Neural cell (in vitro differentiated cells): ENCODE measurements around the gene GRAMD1B. TPM values are rescaled to one million over a fixed set of nuclear protein-coding genes. Genes with fewer than 3 reads are reported as not detected.

Experiments used
- H2AFZ ChIP-seq: fragments of 200-600, 300-800 bp; sonication (generic), shearing (Covaris generic); 2 replicates; pipeline ENCODE4 v1.6.0; 2014; ENCODE audit warnings: low read depth, mild to moderate bottlenecking, antibody characterized with exemption, low read length, moderate library complexity
- H3F3A ChIP-seq: fragments of 200-600 bp; shearing (Covaris generic); 2 replicates; pipeline ENCODE4 v1.6.1; 2016; ENCODE audit warnings: mild to moderate bottlenecking, moderate library complexity, mixed read lengths, antibody characterized with exemption, low read length; ENCODE audit not compliant: insufficient read depth, poor library complexity, severe bottlenecking
- H3K27ac ChIP-seq: fragments of 200-600, 300-800 bp; sonication (generic), shearing (Covaris generic); 2 replicates; pipeline ENCODE4 v1.5.1; 2014; ENCODE audit warnings: mild to moderate bottlenecking, low read length, moderate library complexity
- H3K27me3 ChIP-seq: fragments of 300-800, 200-600 bp; sonication (generic), shearing (Covaris generic); 2 replicates; pipeline ENCODE4 v1.6.0; 2014; ENCODE audit warnings: mild to moderate bottlenecking, low read depth, low read length, moderate library complexity; ENCODE audit not compliant: insufficient read depth
- H3K36me3 ChIP-seq: fragments of 300-800, 200-600 bp; sonication (generic), shearing (Covaris generic); 2 replicates; pipeline ENCODE4 v1.5.1; 2014; ENCODE audit warnings: mild to moderate bottlenecking, antibody characterized with exemption, low read length, moderate library complexity; ENCODE audit not compliant: insufficient read depth
- H3K4me2 ChIP-seq: fragments of 300-800, 200-600 bp; sonication (generic), shearing (Covaris generic); 2 replicates; pipeline ENCODE4 v1.6.0; 2014; ENCODE audit warnings: mild to moderate bottlenecking, low read length
- H3K4me3 ChIP-seq: fragments of 300-800, 200-600 bp; sonication (generic), shearing (Covaris generic); 2 replicates; pipeline ENCODE4 v1.5.1; 2014; ENCODE audit warnings: mild to moderate bottlenecking, low read length, moderate library complexity
- H3K79me2 ChIP-seq: fragments of 200-600 bp; shearing (Covaris generic); replicated peaks from 2 replicates; pipeline ENCODE4 v1.6.0; 2014; ENCODE audit warnings: mild to moderate bottlenecking, low read length, moderate library complexity; ENCODE audit not compliant: insufficient read depth
- H3K9ac ChIP-seq: fragments of 300-800, 200-600 bp; sonication (generic), shearing (Covaris generic); 2 replicates; pipeline ENCODE4 v1.6.1; 2016; ENCODE audit warnings: mild to moderate bottlenecking, low read length, mixed read lengths
- H3K9me2 ChIP-seq: fragments of 200-600 bp; shearing (Covaris generic); 2 replicates; pipeline ENCODE4 v1.6.1; 2016; ENCODE audit warnings: mild to moderate bottlenecking, low read length, mixed read lengths; ENCODE audit not compliant: insufficient read depth
- H3K9me3 ChIP-seq: fragments of 200-600, 300-800 bp; sonication (generic), shearing (Covaris generic); 2 replicates; pipeline ENCODE4 v1.6.1; 2016; ENCODE audit warnings: mild to moderate bottlenecking, mixed run types, low read length, moderate library complexity, mixed read lengths
- H4K20me1 ChIP-seq: fragments of 200-600 bp; shearing (Covaris generic); 2 replicates; pipeline ENCODE4 v1.6.1; 2016; ENCODE audit warnings: mild to moderate bottlenecking, mixed run types; ENCODE audit not compliant: insufficient read depth
- EP300 ChIP-seq: fragments of 450-650 bp; conservative IDR thresholded peaks from 2 replicates; pipeline ENCODE4 v1.6.1; 2014; ENCODE audit warnings: antibody characterized with exemption, mild to moderate bottlenecking, moderate library complexity; ENCODE audit not compliant: poor library complexity, severe bottlenecking
- EZH2 ChIP-seq: fragments of 200-600, 300-800 bp; shearing (Covaris generic), sonication (generic); IDR thresholded peaks from 2 replicates; pipeline ENCODE4 v1.6.1; 2014; ENCODE audit warnings: antibody characterized with exemption, low read length, borderline replicate concordance, mild to moderate bottlenecking; ENCODE audit not compliant: insufficient read depth, poor library complexity, severe bottlenecking
- MXI1 ChIP-seq: fragments of 450-650 bp; conservative IDR thresholded peaks from 2 replicates; pipeline ENCODE4 v1.6.1; 2014; ENCODE audit warnings: antibody characterized with exemption, mild to moderate bottlenecking; ENCODE audit not compliant: poor library complexity, severe bottlenecking
- POLR2AphosphoS5 ChIP-seq: IDR thresholded peaks from 2 replicates; pipeline ENCODE4 v1.6.1; 2012
- RAD21 ChIP-seq: fragments of 450-650 bp; conservative IDR thresholded peaks from 2 replicates; pipeline ENCODE4 v1.6.1; 2014; ENCODE audit warnings: antibody characterized with exemption, mild to moderate bottlenecking, moderate library complexity
- SMC3 ChIP-seq: fragments of 450-650 bp; conservative IDR thresholded peaks from 2 replicates; pipeline ENCODE4 v1.6.1; 2014; ENCODE audit warnings: antibody characterized with exemption, mild to moderate bottlenecking, moderate library complexity; ENCODE audit not compliant: poor library complexity
- TAF1 ChIP-seq: IDR thresholded peaks from 2 replicates; pipeline ENCODE4 v1.6.1; 2012; ENCODE audit warnings: low read depth
- polyA plus RNA-seq: library from polyadenylated mRNA; depleted of rRNA; stranded (reverse); fragments of >200 nt; gene quantifications from 2 replicates; pipeline ENCODE4 v1.2.3, GENCODE V29; 2014
- TF ChIP-seq, protein P1 (sequence below): fragments of 450-650 bp; IDR thresholded peaks from 2 replicates; pipeline ENCODE4 v1.5.1; 2014; ENCODE audit warnings: antibody characterized with exemption, mild to moderate bottlenecking, moderate library complexity; ENCODE audit not compliant: poor library complexity, severe bottlenecking
- TF ChIP-seq, protein P2 (sequence below): IDR thresholded peaks from 2 replicates; pipeline ENCODE4 v1.6.1; 2012; ENCODE audit warnings: borderline replicate concordance

GRAMD1B gene
- polyA plus RNA-seq, 1 donor from 2014 or later = 1.5 TPM

DNA sequence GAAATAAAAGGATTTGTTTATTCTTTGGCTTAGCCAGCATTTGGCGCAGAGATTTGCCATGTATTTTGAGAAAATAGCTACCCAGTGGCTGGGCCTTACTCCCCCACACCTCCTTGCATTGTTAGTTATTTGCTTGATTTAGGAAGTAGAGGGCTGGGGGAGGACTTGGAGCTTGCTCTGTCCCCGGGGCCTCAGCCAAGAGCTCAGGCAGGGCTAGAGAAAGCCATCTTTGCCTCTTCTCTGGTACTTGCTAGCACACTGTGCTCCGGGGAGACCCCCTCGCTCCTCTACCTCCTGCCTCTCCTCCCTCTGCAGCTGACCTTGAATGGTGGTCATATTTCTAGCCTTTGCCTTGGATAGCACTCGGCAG lies 131.3 kb downstream of the GRAMD1B start:
- Histone ChIP-seq H3K9me3 (no peaks in the 10 kb centered on the region), H3K9ac (no peak overlapping the region), H3K27ac (no peak overlapping the region), H3F3A (no peaks in the 10 kb centered on the region), H3K27me3 (no peaks in the 10 kb centered on the region), H4K20me1 (no peaks in the 10 kb centered on the region), H3K79me2 (no peaks in the 10 kb centered on the region), H3K36me3 (no peaks in the 10 kb centered on the region), H3K9me2 (no peaks in the 10 kb centered on the region), H3K4me3 (no peak overlapping the region), H3K4me2 (no peak overlapping the region), H2AFZ (no peak overlapping the region)
- TF ChIP-seq POLR2AphosphoS5 = no peak

DNA sequence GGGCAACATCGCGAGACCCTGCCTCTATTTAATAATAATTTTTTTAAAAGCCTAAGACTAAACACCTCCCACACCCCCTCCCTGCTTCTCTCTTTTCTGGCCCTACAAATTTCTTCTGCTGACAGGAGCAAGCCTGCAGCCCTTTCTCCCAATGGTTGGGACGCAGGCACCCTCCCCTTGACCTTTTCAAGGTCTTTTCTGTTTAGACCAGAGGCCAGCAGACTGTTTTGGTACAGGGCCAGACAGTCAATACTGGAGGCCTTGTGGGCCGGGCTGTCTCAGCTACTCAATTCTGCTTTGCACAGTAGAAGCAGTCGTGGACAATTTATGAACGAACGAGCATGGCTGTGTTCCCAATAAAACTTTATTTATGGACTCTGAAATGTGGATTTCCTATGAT lies 132.1 kb downstream of the GRAMD1B start:
- no peaks in the 10 kb centered on the region for H3K27me3 ChIP-seq
- H3K9me3 ChIP-seq = no peaks in the 10 kb centered on the region
- H3K9ac ChIP-seq = no peak overlapping the region
- no peaks in the 10 kb centered on the region for H3K36me3 ChIP-seq
- no peak overlapping the region for H2AFZ ChIP-seq
- no peaks in the 10 kb centered on the region for H3K79me2 ChIP-seq
- no peak overlapping the region for H3K4me2 ChIP-seq
- no peaks in the 10 kb centered on the region for H3K9me2 ChIP-seq
- no peaks in the 10 kb centered on the region for H3F3A ChIP-seq
- H3K4me3 ChIP-seq = no peak overlapping the region
- TF ChIP-seq TAF1 (no peak), EZH2 (no peak), MXI1 (no peak), SMC3 (no peak), EP300 (no peak), RAD21 (no peak)
- TF ChIP-seq, protein P1, sequence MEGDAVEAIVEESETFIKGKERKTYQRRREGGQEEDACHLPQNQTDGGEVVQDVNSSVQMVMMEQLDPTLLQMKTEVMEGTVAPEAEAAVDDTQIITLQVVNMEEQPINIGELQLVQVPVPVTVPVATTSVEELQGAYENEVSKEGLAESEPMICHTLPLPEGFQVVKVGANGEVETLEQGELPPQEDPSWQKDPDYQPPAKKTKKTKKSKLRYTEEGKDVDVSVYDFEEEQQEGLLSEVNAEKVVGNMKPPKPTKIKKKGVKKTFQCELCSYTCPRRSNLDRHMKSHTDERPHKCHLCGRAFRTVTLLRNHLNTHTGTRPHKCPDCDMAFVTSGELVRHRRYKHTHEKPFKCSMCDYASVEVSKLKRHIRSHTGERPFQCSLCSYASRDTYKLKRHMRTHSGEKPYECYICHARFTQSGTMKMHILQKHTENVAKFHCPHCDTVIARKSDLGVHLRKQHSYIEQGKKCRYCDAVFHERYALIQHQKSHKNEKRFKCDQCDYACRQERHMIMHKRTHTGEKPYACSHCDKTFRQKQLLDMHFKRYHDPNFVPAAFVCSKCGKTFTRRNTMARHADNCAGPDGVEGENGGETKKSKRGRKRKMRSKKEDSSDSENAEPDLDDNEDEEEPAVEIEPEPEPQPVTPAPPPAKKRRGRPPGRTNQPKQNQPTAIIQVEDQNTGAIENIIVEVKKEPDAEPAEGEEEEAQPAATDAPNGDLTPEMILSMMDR = no peak
- H4K20me1 ChIP-seq = no peaks in the 10 kb centered on the region
- no peak overlapping the region for H3K27ac ChIP-seq

DNA sequence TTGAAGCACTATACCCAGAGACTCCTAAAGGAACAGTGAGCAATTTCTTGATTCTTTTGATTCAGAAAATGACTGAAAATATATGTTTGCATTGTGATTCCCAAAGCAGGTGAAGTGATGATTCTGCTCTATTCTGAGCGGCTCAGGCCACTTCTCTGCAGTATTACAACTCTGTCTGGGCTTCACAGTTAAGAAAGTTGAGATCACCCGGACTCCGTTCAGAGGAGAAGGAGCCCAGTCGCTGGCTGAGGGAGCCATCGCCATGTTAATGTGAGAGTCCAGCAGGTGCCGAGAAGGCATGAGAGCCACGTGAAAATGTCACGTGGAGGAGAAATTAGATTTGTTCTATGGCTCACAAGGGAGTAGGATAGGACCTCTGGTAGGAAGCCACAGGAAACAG lies 132.8 kb downstream of the GRAMD1B start:
- TF ChIP-seq TAF1 = no peak
- TF ChIP-seq MXI1 = no peak
- Histone ChIP-seq H3K9me2 (no peaks in the 10 kb centered on the region), H3K79me2 (no peaks in the 10 kb centered on the region), H3K27me3 (no peaks in the 10 kb centered on the region), H3K9ac (no peak overlapping the region), H3K9me3 (no peaks in the 10 kb centered on the region), H3F3A (no peaks in the 10 kb centered on the region), H3K4me2 (no peak overlapping the region), H2AFZ (no peak overlapping the region), H4K20me1 (no peaks in the 10 kb centered on the region), H3K36me3 (no peaks in the 10 kb centered on the region), H3K27ac (no peak overlapping the region), H3K4me3 (no peak overlapping the region)

DNA sequence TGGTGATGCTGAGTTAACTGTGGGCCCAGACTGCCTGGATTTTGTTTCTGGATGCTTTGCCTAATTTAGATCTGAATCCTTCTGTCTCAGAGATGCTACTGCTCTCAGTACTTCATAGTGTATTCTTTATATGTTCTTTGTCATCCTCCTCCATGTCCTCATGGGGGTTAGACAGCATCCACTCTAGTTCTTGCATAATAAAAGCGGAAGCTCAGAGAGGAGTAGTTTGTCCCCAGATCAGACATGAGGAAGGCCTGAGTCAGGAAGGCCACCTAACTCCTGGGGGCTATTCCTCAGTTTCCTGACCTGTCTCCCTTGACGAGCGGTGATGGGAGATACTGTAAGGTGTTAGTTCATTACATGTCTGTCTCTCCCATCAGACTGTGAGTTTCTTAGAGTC lies 134.2 kb downstream of the GRAMD1B start:
- H3K9me3 ChIP-seq = no peaks in the 10 kb centered on the region
- no peak overlapping the region for H3K27ac ChIP-seq
- H4K20me1 ChIP-seq = no peaks in the 10 kb centered on the region
- no peaks in the 10 kb centered on the region for H3F3A ChIP-seq
- no peak overlapping the region for H3K4me2 ChIP-seq
- no peak overlapping the region for H3K9ac ChIP-seq
- no peak overlapping the region for H3K4me3 ChIP-seq
- H3K9me2 ChIP-seq = no peaks in the 10 kb centered on the region
- no peaks in the 10 kb centered on the region for H3K36me3 ChIP-seq
- H2AFZ ChIP-seq = no peak overlapping the region
- H3K79me2 ChIP-seq = no peaks in the 10 kb centered on the region
- H3K27me3 ChIP-seq = no peaks in the 10 kb centered on the region
- TF ChIP-seq TAF1 = no peak
- no peak for TF ChIP-seq MXI1
- TF ChIP-seq EP300 = no peak
- no peak for TF ChIP-seq SMC3
- TF ChIP-seq, protein P2, sequence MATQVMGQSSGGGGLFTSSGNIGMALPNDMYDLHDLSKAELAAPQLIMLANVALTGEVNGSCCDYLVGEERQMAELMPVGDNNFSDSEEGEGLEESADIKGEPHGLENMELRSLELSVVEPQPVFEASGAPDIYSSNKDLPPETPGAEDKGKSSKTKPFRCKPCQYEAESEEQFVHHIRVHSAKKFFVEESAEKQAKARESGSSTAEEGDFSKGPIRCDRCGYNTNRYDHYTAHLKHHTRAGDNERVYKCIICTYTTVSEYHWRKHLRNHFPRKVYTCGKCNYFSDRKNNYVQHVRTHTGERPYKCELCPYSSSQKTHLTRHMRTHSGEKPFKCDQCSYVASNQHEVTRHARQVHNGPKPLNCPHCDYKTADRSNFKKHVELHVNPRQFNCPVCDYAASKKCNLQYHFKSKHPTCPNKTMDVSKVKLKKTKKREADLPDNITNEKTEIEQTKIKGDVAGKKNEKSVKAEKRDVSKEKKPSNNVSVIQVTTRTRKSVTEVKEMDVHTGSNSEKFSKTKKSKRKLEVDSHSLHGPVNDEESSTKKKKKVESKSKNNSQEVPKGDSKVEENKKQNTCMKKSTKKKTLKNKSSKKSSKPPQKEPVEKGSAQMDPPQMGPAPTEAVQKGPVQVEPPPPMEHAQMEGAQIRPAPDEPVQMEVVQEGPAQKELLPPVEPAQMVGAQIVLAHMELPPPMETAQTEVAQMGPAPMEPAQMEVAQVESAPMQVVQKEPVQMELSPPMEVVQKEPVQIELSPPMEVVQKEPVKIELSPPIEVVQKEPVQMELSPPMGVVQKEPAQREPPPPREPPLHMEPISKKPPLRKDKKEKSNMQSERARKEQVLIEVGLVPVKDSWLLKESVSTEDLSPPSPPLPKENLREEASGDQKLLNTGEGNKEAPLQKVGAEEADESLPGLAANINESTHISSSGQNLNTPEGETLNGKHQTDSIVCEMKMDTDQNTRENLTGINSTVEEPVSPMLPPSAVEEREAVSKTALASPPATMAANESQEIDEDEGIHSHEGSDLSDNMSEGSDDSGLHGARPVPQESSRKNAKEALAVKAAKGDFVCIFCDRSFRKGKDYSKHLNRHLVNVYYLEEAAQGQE = no peak
- TF ChIP-seq POLR2AphosphoS5 = no peak
- no peak for TF ChIP-seq RAD21
- no peak for TF ChIP-seq EZH2
- TF ChIP-seq, protein P1 = no peak
